ENCODE data around the gene TIMM10.

DNA sequence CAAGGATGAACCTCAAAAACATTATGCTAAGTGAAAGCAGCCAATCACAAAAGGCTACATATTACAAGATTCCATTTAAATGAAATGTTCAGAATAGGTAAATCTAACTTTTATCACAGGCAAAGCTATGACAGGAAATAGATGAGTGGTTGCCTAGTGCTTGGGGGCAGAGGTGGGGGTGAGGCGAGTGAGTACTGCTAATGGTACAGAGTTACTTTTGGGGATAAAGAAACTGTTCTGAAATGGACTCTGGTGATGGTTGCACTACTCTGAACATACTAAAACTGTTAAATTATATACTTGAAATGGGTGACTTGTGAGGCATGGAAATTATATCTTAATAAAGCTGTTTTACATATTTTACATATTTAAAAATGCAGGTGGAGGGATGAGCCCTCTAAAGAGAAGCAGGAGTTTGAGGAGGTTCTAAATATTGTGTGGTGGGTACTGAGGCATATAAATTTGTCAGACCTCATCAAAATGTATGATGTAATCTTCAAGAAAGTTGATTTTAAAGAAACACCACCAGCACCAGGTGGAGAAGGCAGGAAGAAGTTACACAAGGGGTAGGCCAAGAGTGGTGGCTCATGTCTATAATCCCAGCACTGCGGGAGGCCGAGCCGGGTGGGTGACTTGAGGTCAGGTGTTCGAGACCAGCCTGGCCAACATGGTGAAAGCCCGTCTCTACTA, 18.7 kb downstream of the TIMM10 start:
- TF ChIP-seq, protein P1, sequence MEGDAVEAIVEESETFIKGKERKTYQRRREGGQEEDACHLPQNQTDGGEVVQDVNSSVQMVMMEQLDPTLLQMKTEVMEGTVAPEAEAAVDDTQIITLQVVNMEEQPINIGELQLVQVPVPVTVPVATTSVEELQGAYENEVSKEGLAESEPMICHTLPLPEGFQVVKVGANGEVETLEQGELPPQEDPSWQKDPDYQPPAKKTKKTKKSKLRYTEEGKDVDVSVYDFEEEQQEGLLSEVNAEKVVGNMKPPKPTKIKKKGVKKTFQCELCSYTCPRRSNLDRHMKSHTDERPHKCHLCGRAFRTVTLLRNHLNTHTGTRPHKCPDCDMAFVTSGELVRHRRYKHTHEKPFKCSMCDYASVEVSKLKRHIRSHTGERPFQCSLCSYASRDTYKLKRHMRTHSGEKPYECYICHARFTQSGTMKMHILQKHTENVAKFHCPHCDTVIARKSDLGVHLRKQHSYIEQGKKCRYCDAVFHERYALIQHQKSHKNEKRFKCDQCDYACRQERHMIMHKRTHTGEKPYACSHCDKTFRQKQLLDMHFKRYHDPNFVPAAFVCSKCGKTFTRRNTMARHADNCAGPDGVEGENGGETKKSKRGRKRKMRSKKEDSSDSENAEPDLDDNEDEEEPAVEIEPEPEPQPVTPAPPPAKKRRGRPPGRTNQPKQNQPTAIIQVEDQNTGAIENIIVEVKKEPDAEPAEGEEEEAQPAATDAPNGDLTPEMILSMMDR (IDR thresholded peaks at IDR 0.05): no peak
- TF ChIP-seq EZH2 (IDR thresholded peaks at IDR 0.05): no peak
